H4 (cell line): Measurements from ENCODE around the gene FAM107A. TPM values are rescaled to one million over a fixed set of nuclear protein-coding genes. Genes with fewer than 3 reads are reported as not detected.

Experiments used
- DNase-seq: peaks from one replicate; pipeline ENCODE4 v3.0.0-alpha.2; 2015; ENCODE audit warnings: low spot score
- total RNA-seq: library from RNA; depleted of rRNA; stranded (reverse); fragments of >200 nt; shearing (Covaris generic); gene quantifications from 2 replicates; pipeline ENCODE4 v1.2.3, GENCODE V29; 2014; rRNA removed

FAM107A gene, protein sequence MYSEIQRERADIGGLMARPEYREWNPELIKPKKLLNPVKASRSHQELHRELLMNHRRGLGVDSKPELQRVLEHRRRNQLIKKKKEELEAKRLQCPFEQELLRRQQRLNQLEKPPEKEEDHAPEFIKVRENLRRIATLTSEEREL
- total RNA-seq, result not detected in 2 replicates

DNA sequence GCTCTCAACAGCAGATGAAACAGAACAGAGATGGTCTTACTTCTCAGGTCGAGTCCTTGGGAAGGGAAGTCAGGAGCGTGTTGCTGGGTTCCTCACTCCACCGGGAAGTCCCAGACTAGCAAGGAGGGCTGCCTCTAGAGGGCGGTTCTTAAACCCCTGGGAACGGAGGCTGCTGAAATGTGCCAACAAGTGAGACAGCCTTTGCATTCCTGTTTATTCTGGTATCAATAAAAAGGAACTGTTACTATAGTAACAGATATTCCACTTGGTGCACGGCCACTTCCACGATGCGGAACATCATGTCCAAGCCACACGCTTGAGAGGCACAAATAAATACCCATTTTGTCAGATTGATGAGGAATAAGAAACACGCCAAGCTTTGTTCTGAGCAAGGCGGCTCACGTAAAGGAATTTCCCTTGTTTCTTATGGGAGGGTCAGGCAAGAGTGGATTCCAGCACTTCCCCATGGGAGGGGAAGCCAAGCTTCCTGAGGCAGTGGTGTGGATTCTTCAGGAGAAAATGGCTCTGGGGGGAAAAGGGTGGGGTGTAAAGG, at the start of gene FAM107A:
TSS of gene FAM107A (minus strand) at position 123 of the 553 bp plus-strand sequence. CDS start 7,531 bp downstream, outside the sequence.
- DNase-seq, result no peak

DNA sequence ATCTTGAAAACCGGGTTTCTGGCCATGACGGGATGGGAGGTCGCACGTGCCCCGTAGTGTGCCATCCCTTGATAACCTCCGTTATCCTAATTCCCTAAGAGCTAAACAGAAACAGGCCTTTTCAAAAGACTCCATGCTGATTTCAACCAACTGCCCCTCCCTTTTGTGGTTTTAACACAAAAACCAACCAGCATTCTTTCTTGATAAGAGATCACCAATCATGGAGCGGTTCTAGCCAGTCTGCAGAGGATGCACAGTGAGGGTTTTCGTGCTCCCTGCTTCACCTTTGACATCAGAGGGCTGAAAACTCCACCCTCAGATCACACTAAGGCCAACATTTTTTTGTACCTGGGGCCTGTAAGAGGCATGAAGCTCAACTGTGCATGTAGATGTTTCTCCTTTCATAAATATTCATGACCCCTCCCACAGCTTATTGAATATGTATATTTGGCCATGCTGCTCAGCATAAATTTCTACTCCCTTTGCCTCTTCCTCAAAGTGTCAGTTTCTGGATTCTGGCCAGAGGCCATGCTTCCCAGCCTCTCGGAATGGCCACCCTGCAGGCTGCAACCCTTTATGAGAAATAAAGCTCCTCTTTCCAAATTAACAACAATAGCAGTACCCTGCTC, 48.1 kb upstream of the FAM107A start:
- no peak for DNase-seq

DNA sequence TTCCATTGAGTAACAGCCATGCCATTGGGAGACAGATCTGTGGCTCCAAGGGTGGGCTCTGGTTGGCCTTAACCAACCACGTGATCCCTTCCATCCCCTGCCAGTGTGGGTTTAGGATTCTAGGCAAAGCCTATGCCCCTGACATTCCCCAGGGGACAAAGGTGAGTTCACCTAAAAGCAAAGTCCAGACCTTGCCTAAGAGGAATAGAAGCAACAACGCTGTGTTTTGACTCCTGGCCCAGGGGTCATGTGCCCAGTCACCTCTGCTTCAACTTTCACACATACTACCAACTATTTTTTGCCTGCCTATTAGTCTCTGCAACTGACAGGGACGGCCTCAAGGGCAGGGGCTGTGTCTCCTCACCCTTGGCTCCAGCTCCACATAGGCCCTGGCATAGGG, 47.4 kb upstream of the FAM107A start:
- DNase-seq, result no peak

DNA sequence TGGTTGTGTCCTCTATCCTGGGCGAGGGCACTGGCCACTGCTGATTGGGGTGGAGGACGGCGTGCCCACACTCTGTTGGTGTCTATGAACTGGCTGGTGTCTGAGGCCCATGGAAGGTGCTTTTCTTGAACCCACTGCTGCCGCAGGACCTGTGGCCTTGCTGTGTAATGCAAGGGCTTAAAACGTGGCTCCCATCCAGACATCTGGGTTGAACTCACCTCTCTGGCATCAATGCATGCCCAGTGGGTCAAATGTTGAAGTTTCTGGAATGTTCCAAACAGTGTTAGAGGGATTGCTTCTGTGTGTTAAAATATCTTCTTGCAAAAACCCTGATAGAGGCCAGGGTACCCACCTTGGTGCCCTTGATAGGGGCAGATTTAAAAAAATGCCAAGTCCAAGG, 46.8 kb upstream of the FAM107A start:
- no peak for DNase-seq

DNA sequence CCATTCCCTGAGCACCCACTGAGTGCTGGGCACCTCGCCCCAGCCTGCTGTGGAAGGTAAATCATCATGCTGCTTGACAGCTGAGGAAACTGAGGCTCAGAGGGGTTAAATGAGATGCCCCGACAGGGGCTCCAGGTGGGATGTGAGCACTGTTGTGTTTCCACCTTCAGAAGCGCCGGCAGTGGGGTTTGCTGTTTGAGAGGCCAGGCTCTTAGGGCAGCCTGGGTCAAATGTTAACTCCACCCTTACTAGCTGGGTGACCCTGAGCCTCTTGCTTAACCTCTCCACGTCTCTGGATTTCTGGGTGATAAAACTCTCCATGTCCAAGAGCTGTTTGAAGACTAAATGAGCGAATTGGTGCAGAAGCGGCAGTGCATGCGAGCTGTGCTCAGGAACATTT, 46.3 kb upstream of the FAM107A start:
- DNase-seq, result no peak

DNA sequence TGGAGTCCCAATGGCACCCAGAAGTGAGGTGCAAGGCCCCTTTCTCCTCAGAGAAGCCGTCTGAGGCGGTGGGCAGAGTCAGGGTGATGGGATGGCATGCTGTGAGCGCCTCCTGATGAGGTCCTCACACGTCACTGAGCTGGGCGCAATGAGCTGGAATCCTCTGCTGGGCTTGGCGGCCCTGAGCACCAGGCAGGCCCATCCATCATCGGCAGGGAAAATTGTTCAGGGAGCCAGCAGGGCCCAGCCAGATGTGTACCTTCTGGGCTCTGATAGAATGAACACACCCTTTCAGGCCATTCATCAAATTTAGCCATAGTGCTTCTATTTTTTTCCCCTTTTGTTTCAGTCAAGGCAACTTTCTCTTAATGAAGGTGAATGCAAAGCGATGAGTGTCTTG, 45.7 kb upstream of the FAM107A start:
- DNase-seq, result no peak

DNA sequence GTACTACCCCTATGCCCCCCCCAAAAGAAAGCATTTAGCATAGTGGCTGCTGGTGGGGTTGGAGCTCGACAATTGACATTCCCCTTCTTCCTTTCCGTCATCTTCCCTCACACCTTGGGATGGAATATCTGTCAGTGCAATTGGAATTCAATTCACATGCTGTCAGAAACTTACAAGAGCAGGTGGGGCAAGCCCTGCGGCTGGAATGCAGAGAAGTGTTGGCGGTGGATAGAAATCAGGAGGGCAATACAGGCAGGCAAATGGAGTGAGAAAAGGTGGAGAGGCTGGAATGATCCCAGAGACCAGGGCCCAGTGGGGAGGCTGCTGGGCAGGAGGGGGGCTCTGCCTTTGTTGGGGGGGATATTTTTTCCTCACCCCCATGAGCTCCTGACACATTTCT, 45.2 kb upstream of the FAM107A start:
- no peak for DNase-seq

DNA sequence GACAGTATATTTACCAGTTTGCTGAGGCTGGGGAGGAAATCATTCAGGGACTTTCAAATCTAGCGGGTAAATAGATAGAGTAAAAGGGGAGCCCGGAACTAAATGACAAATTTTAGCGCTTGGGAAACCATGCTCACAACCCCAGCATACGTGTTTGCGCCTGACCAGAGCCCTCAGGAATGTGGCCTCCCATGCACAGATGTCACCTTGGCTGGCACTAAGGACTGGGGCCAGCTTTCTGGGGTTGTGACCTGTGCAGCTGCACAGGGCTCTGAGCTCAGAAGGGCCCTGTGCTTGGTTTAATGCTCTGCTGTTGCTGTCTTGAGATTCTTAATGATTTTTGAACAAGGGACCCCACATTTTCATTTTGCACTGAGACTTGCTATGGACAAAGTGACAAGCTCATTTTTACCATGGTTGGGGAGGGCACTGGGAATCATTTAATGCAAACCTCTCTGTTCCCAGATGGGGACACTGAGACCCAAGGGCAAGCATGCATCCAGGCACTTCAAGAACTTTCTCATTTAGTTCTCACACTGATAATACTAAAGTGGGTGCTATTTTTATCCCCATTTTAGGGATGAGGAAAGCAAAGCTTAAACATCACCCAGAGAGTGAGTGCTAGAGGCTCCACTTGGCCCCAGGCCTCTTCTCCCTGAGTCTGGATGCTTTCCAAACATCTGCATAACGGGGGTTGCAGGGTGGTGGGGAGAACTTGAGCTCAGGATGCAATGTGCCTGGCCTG, 44.1 kb upstream of the FAM107A start:
- no peak for DNase-seq

DNA sequence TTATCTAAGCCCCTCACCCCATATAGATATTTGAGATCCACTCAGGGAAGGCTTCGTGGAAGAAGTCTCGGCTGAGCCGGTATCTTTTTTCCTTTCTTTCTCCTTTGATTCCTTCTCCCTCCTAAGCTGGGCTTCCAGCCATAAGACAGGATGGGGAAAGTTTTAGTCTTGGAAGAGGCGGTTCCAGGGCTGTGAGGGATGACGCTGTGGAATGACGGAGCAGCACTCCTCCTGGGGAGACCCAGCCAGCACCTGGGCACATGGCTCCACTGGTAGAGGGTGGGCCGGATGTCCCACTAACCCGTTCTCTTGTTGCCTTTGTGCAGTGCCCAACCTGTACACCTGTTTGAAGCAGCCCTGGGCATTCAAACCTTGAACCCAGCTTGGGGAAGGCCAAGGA, 43.2 kb upstream of the FAM107A start:
- no peak for DNase-seq

DNA sequence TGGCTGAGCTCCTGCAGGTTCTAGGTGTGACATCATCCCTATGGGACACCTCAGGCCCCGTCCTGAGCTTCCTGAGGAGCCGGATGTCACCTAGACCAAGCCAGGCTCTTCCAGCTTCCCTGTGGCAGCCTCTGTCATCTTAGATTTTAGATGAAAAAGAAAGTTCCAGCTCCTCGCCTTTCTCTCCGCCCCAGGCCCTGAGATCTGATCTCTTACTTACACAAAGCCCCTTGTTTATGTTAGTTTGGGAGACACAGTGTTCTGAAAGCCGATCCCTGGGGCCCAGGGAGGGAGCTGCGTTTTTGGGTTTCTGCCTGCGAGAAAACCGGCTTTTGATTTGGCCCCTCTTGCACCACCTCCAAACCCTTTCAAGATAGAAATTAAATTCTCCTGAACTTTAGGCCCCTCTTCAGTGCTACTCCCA, 40.2 kb upstream of the FAM107A start:
- DNase-seq, result no peak

DNA sequence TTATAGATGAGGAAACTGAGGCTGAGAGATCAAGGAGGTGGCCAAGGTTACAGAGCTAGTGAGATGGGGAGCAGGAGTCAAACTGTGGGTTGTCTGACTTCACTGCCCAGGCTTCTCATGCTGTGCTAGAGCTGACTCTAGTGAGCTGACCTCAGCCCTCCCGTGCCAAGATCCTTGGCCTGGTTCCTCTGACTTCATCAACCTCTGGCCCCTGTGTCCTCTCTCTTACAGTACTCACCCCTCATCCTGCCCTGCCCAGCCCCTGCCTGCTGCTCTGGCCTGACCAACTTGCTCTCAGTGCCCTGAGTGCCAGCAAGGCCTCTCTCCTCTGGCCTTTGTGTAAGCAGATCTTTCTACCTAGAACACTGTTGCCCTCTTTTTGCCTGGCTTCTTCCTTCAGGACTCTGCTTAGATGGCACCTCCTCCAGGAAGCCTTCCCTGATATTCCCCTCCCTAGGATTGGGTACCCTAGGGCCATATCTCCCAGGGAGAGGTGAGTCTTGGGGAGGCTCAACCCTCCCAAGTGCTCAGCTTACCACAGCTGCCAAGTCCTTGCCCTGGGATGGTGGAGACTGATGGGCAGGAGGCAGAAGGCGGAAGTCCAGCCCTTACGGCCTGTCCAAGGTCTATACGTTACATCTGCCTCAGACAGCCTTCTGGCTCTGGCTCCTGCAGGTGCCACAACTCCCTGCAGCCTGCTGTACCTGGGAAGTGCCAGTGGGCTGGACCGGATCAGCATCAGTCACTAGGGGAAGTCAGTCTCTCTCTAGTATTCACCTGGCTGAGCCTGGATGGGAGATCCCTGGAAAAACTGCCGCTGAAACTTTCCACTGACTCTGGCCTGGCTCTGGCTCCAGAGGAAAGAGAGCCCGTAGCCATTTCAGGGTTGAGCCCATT, 36.3 kb upstream of the FAM107A start:
- no peak for DNase-seq

DNA sequence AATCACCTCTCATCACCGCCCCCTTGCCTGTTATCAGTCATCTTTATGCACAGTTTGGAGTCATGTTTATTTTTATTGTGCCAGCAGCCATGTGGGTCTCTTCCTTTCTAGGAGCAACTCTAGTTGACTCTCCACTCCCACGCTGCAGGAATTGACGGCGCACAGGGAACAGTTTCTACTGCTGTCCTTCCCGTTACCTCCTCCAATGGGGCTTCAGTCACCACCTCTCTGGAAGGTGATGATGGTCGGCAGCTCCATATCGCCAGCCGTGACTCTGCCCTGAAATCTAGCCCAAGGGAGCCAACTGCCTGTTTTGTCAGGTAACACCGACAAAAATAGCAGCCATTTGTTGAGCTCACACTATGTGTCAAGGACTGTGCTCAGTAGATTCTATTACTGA, 35.6 kb upstream of the FAM107A start:
- no peak for DNase-seq

DNA sequence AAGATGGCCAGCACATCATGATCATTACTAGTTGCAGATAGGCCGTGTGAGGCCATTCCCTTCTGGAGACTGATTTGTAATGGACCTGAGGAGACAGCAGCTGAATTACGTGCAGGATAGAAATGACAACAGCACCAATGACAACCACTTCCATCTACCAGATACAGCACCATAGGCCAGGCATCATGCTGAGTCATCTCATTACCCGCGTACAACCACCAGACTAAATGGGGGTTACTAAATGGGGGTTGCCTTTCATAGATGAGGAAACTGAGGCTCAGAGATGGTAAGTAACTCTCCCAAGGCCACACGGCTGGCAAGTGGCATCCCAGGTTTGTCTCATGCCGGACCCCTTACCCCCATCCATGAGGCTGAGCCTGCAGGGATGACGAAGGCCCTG, 32.8 kb upstream of the FAM107A start:
- no peak for DNase-seq

DNA sequence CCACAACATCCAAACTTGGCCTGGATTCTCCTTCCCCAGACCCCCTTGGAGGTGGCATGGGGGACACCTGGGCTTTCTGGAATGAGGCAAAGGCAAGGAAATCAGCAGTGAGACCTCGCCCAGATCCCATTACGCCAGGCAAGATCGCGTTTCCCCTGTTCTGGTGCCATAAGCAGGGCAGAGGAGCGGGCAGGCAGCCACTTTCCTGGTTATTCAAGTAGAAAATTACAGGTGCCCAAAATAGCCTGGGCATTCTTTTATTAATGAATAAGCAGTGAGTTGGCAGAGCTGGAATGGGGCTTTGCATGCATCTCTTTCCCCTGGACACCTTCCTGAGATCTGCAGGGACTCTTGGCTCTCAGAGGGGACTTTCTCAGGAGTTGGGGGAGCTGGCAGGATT, 31.5 kb upstream of the FAM107A start:
- DNase-seq, result no peak

DNA sequence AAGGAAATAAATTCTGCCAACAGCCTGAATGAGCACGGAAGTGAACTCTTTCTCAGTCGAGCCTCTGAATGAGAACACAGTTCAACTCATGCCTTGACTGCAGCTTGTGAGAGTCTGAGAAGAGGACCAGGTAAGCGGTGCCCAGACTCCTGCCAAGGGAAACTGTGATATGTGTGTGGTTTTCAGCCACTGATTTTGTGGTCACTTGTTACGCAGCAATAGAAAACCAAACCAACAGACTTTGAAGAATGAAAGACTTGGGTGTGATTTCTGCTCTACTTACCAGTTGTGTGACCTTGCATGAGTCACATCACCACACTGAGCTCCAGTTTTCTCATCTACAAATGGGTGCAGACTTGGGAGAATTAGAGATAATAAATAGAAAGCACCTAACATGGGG, 30.6 kb upstream of the FAM107A start:
- DNase-seq, result no peak

DNA sequence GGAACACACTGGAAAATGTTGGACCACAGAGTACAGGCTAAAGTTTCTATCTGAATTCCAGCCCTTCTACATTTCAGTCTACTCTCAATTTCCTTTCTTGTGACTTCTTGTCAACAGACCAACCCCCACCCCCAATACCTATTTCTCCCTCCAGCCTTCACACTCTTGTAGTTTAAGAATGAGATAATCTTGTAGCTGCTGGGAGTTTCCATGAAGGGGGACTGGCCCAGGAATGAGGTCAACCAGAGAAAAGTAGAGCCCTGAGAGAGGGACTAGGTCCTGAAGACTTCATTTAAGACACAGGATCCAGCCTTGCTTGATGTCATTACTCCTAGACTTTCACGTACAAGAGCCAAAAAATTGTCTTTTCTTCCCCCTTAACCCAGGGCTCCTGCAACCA, 29.5 kb upstream of the FAM107A start:
- DNase-seq, result no peak

DNA sequence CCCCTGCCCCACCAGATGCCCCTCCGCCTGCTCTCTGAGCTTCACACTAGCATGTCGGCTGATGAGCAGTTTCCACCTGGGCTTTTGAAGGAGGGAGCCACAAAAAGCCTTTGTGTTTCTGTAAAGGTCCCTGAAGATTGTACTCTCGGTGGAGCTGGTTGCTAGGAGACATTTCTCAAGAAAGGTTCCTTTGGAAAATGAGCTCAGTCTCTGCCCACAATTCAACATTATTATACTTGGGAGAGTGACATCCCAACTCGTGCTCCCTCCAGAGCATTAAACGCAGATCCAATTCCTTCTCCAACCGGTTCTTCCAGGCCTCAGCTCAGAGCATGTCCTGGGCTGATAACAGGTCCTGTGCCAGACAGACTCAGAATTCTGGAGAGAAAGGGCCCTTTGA, 26.8 kb upstream of the FAM107A start:
- DNase-seq, result no peak

DNA sequence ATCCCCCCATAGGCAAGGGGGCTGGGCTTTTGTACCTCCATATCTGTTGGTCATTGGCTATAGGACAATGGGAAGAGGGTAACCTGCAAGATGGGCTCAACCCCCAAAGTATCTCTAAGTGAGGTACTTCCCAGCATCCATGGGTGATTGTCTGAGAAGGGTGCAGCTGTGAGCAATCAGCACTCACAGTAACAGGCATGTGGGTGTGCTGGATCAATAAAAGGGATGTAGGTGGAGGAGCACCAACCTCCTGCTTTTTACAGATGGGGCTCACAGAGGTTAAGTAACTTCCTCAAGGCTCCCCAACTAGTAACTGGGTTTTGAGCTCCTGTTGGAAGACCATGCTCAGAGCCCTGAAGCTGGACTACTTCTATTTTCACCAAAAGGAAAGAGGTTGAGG, 26.4 kb upstream of the FAM107A start:
- no peak for DNase-seq

DNA sequence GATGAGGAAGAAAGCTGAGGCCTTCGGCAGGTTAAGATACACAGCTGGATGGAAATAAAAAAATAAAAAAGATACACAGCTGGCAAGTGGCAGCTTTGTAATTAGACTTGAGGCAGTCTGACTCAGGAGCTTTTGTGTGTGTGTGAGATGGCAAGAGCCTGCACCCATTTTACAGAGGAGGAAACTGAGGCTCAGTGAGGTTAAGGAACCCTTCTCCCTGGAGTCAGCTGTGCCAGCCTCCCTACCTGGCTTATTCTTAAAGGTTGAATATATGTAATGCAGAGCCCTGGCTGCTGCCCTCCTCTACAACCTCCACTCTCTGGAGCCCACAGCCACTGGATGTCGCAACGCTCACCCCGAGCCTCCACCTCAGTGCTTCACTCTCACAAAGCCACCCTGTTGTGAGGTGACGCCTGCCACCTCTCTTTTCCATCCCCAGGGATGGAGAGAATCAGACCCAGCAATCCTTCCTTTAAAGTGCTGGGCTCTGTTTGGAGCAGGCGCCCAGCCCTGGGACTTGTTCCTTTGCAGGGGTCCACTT, 20.6 kb upstream of the FAM107A start:
- DNase-seq, result no peak

DNA sequence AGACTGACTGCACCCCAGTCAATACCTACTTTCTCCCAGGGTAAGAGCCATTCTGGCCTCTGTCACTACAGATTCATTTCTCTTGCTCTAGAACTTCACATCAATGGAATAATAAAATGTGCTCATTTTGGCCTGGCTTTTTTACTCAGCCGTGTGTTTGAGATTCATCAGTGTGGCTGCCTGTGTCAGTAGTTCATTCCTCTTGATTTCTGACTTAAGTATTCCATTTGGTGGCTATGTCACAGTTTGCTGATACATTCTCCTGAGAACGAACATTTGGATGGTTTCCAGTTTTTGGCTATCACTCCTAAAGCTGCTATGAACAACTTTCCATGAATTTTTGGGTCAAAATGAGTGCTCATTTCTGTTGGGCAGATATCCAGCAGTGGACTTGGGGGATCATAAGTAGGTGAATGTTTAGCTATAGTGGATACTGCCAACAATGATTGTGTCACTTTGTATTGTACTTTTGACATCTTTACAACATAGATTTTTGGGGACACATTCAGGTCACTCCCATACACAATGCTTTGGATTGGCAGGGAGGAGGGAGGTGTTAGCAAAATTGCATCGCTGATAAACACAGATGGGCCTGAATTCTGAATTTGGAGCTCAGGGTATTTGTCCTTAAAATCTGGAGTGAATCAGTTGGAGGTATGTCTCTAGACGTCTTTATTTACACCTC, 19.8 kb upstream of the FAM107A start:
- no peak for DNase-seq

DNA sequence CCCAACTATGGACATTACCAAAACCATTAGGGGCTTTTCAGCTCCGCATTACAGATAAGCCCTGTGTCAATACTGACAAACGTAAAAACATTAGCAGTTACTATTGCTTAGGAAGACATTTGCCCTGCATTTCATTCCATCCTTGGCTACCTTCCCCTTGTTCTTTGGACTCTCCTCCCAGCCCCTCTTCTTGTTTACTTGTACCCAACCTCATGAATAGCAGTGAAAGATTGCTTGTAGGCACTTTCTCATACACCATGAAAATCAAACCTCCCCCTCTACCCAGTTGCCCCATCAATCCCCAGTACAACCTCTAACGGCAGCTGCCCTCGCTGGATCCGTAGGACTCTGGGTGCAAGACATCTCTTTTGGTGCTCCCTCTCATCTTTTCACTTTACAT, 16.9 kb upstream of the FAM107A start:
- no peak for DNase-seq
